K562 (cell line): ENCODE data around the gene SPECC1L. TPM values are rescaled to one million over a fixed set of nuclear protein-coding genes. Genes with fewer than 3 reads are reported as not detected.

ENCODE experiments used
- ATAC-seq: fragments of 200-7000 bp; cut with Tn5 transposase; 3 replicates; pipeline ENCODE4 v1.9.1; 2020; ENCODE audit warnings: moderate library complexity
- BruUV-seq: library from RNA; stranded (reverse); fragments of 400-500 nt; replicated peaks from 2 replicates; lab custom pipeline; 2021; lab: Mats Ljungman, UMichigan
- CTCF ChIA-PET: fragments of 300-600 bp; formaldehyde crosslinking; extraction: SDS; loops from one replicate; lab custom pipeline; 2021; ENCODE audit warnings: low intra/inter-chr PET ratio; lab: Yijun Ruan, JAX
- POLR2A ChIA-PET: fragments of 300-600, 350-650 bp; sonication (Branson Sonifier 250); formaldehyde crosslinking; extraction: SDS; loops from one replicate; lab custom pipeline; 2021; ENCODE audit warnings: antibody characterized with exemption, inconsistent platforms; lab: Yijun Ruan, JAX
- DNase-seq, 4 experiments: peaks; one replicate each; pipeline versions ENCODE4 v3.0.0 to v3.0.0-alpha.2; 2011 to 2018; ENCODE audit warnings: low spot score in 3 of 4, mixed read lengths in 3 of 4; ENCODE audit errors: extremely low read depth in 1 of 4
- FAIRE-seq: peaks from 2 replicates; lab custom pipeline; 2011; peaks lifted over from hg19 to GRCh38; lab: Jason Lieb, UNC
- H2AFZ ChIP-seq: 2 replicates; pipeline ENCODE4 v1.6.0; 2011; ENCODE audit warnings: low read depth, low read length, control low read depth, inconsistent platforms
- H3K27ac ChIP-seq: fragments of 200-600 bp; 3 replicates; pipeline ENCODE4 v1.8.0; 2011; ENCODE audit warnings: low read depth, mild to moderate bottlenecking, control low read depth, inconsistent platforms, low read length, moderate library complexity, mixed read lengths; ENCODE audit errors: extremely low read depth
- H3K27me3 ChIP-seq, 2 experiments: fragments of 300-600 bp in 1 of 2; 2 replicates in 1 of 2; 3 replicates in 1 of 2; pipeline versions ENCODE4 v1.6.0 to v1.8.0; 2011; ENCODE audit warnings: inconsistent platforms in 2 of 2, low read length in 2 of 2, mild to moderate bottlenecking in 1 of 2, mixed read lengths in 1 of 2, moderate library complexity in 1 of 2; ENCODE audit not compliant: control insufficient read depth in 2 of 2, insufficient read depth in 2 of 2
- H3K36me3 ChIP-seq: fragments of 300-600 bp; 3 replicates; pipeline ENCODE4 v1.8.0; 2011; ENCODE audit warnings: mild to moderate bottlenecking, low read length, inconsistent platforms; ENCODE audit not compliant: control insufficient read depth, insufficient read depth
- H3K4me1 ChIP-seq, 2 experiments: fragments of 200-600 bp in 1 of 2; replicated peaks in 1 of 2; 2 replicates in 1 of 2; 3 replicates in 1 of 2; pipeline versions ENCODE4 v1.5.1 to v1.8.0; 2011; ENCODE audit warnings: inconsistent platforms in 2 of 2, low read length in 2 of 2, mild to moderate bottlenecking in 1 of 2, mixed read lengths in 1 of 2, moderate library complexity in 1 of 2; ENCODE audit not compliant: control insufficient read depth in 2 of 2, insufficient read depth in 2 of 2
- H3K4me2 ChIP-seq: 2 replicates; pipeline ENCODE4 v1.6.1; 2011; ENCODE audit warnings: low read length, control low read depth, inconsistent platforms, mixed read lengths; ENCODE audit not compliant: insufficient read depth
- H3K4me3 ChIP-seq: fragments of 200-600 bp; sonication (generic), shearing (Covaris generic); 2 replicates; pipeline ENCODE4 v1.5.1; 2016; ENCODE audit warnings: control low read depth, inconsistent platforms
- H3K79me2 ChIP-seq: fragments of 200-600 bp; 3 replicates; pipeline ENCODE4 v1.8.0; 2011; ENCODE audit warnings: low read length, inconsistent platforms; ENCODE audit not compliant: control insufficient read depth, insufficient read depth
- H3K9ac ChIP-seq, 2 experiments: 2 replicates each; pipeline versions ENCODE4 v1.6.0 to v1.6.1; 2011; ENCODE audit warnings: low read depth in 2 of 2, low read length in 2 of 2, control low read depth in 1 of 2, inconsistent platforms in 1 of 2, mild to moderate bottlenecking in 1 of 2, mixed read lengths in 1 of 2; ENCODE audit not compliant: insufficient read depth in 1 of 2
- H3K9me1 ChIP-seq: one replicate; pipeline ENCODE4 v1.6.0; 2011; ENCODE audit warnings: inconsistent platforms, mild to moderate bottlenecking, low read length, moderate library complexity; ENCODE audit not compliant: control insufficient read depth, insufficient read depth
- H3K9me3 ChIP-seq: replicated peaks from 2 replicates; pipeline ENCODE4 v1.5.1; 2011; ENCODE audit warnings: low read depth, low read length, inconsistent platforms; ENCODE audit not compliant: control insufficient read depth, insufficient read depth
- H4K20me1 ChIP-seq: replicated peaks from 2 replicates; pipeline ENCODE4 v1.6.1; 2011; ENCODE audit warnings: low read length, inconsistent platforms, mixed read lengths; ENCODE audit not compliant: control insufficient read depth, insufficient read depth
- ARHGAP35 ChIP-seq: fragments of 450-650 bp; IDR thresholded peaks from 2 replicates; pipeline ENCODE4 v1.6.1; 2018; ENCODE audit not compliant: partially characterized antibody
- ZBTB40 ChIP-seq, 2 experiments: fragments of 450-650 bp in 1 of 2; sonication (generic) in 1 of 2; formaldehyde crosslinking in 1 of 2; IDR thresholded peaks; 2 replicates each; pipeline versions ENCODE4 v1.7.1 to v1.9.0; 2016 to 2022; ENCODE audit warnings: inconsistent platforms in 1 of 2, mild to moderate bottlenecking in 1 of 2, missing genetic modification reagents in 1 of 2
- ZSCAN29 ChIP-seq: fragments of 450-650 bp; IDR thresholded peaks from 2 replicates; pipeline ENCODE4 v1.6.1; 2017
- WGBS: fragments of 100-300 bp; shearing (Covaris generic); methylation state at CpG from one replicate; pipeline ENCODE4 v1.1.6; 2016; ENCODE audit warnings: low coverage, mixed read lengths; ENCODE audit not compliant: insufficient coverage; ENCODE audit errors: missing lambda C conversion rate; 5-methylcytosine and 5-hydroxymethylcytosine counted together
- in situ Hi-C: fragments of 300-500 bp; cut with MboI; formaldehyde crosslinking; loops from 4 replicates; pipeline ENCODE4 v1.15.0; 2018; ENCODE audit warnings: inconsistent platforms, mixed read lengths
- intact Hi-C: fragments of 100-400 bp; cut with micrococcal nuclease; formaldehyde crosslinking; loops from 2 replicates; pipeline ENCODE4 v1.14.2; 2022
- polyA plus RNA-seq, 8 experiments: library from polyadenylated mRNA; depleted of rRNA in 4 of 8; stranded (reverse) in 5 of 8; unstranded in 3 of 8; fragments of >200 nt; fragmentation: Nextera tagmentation in 2 of 8; fragmentation: Illumina TruSeq in 1 of 8; extraction: Ambion mirVana in 2 of 8; extraction: Trizol in 1 of 8; gene quantifications; 2 replicates each; pipeline versions ENCODE4 v1.2.1 to v1.2.3, GENCODE V29; 2011 to 2014; ENCODE audit warnings: inconsistent platforms in 1 of 8, missing spikeins in 1 of 8
- total RNA-seq, 7 experiments: library from RNA; depleted of rRNA in 6 of 7; stranded (reverse); fragments of >200 nt in 6 of 7; fragmentation: Illumina TruSeq in 2 of 7; extraction: Trizol in 2 of 7; gene quantifications; 2 replicates each; pipeline versions ENCODE4 v1.2.1 to v1.2.3, GENCODE V29; 2011 to 2021; ENCODE audit warnings: low replicate concordance in 1 of 7

Gene SPECC1L
- total and polyA plus RNA-seq, 9 of the 15 experiments (the other 6 are each of a cell fraction or from before 2014, with no cell fraction given), result 1.4 to 27.9 (median 14.5) TPM

- in situ Hi-C loops, result no loop called here
- WGBS, result 32% methylated on average over 7 of the region's 32 CpGs
- Histone ChIP-seq H3K9me1 (no peaks in the 10 kb centered on the region), H3K9me3 (no peaks in the 10 kb centered on the region), H3K4me1 (peaks cover 0 to 40% of the 10 kb centered on the region in 2 experiments; a peak in 2 of 5 replicates), H3K4me3 (no peak overlapping the region), H3K9ac (no peak overlapping the region)
- ATAC-seq, result no peak
- intact Hi-C loops, result loop anchor here (5.0 kb wide), 2 partner anchors 62 to 77 kb away; no protein-coding TSS in a partner anchor
- no peak for TF ChIP-seq ARHGAP35
- TF ChIP-seq, all 486 proteins: peak for 0
- FAIRE-seq (no peak), DNase-seq (no peak)
- Histone ChIP-seq H2AFZ (no peak overlapping the region), H3K4me2 (no peak overlapping the region), H3K36me3 (no peaks in the 10 kb centered on the region), H4K20me1 (peaks cover 14% of the 10 kb centered on the region), H3K79me2 (no peaks in the 10 kb centered on the region), H3K27ac (no peak overlapping the region), H3K27me3 (peaks cover 2 to 32% of the 10 kb centered on the region in 2 experiments; a peak in 4 of 5 replicates)
- ChIA-PET CTCF (interaction anchor here (2.0 kb wide), 1 partner anchor 100 kb away, joined by 6 read pairs; no protein-coding TSS in a partner anchor), POLR2A (interaction anchor here (1.1 kb wide), 1 partner anchor 24 kb away, joined by 3 read pairs; no protein-coding TSS in a partner anchor)
- BruUV-seq, result no TSS peak
These were observed 154.5 kb downstream of the SPECC1L start for GRCh38 chr22:24424901-24425775.

DNA sequence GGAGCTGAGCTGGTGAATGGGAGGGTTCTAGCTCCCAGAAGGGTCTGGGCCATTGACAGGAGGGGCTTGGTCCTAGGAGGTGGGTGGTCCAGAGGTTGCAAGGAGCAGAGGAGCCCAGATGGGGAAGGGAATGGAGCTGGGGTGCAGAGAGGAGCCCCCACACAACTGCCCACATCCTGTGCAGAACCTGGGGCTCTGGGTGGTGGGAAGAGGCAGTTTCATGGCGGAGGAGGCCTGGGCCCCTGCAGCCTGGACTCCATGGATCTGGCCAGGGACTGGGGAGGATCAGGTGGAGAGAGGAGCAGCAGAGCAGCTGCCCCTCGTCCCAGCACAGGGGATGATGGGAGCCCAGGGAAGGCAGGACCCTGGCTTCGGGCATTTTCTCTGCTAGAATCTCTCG, 155.8 kb downstream of the SPECC1L start:
- H4K20me1 ChIP-seq, result peaks cover 12% of the 10 kb centered on the region
- no peak overlapping the region for H3K27ac ChIP-seq
- H3K36me3 ChIP-seq, result no peaks in the 10 kb centered on the region
- no peaks in the 10 kb centered on the region for H3K79me2 ChIP-seq
- no peak overlapping the region for H3K9ac ChIP-seq
- no peak overlapping the region for H2AFZ ChIP-seq
- H3K4me2 ChIP-seq, result no peak overlapping the region
- H3K9me3 ChIP-seq, result no peaks in the 10 kb centered on the region
- DNase-seq (no peak), ATAC-seq (no peak), FAIRE-seq (no peak)
- H3K27me3 ChIP-seq, result peaks cover 2 to 32% of the 10 kb centered on the region in 2 experiments; a peak in 4 of 5 replicates
- CTCF ChIA-PET, result no interaction called here
- H3K4me1 ChIP-seq, result peaks cover 0 to 32% of the 10 kb centered on the region in 2 experiments; a peak in 2 of 5 replicates
- 0% methylated on average over 3 of the region's 4 CpGs for WGBS
- in situ Hi-C loops (no loop called here), intact Hi-C loops (no loop called here)
- no TSS peak for BruUV-seq
- H3K9me1 ChIP-seq, result no peaks in the 10 kb centered on the region
- POLR2A ChIA-PET, result interaction anchor here (0.7 to 1.1 kb wide), 2 partner anchors 25 to 1399 kb away, joined by 3 to 4 read pairs; no protein-coding TSS in a partner anchor
- no peak overlapping the region for H3K4me3 ChIP-seq
- no peak for TF ChIP-seq ZSCAN29
- TF ChIP-seq ZBTB40 (IDR thresholded peaks at IDR 0.05), result no peak
- no peak for TF ChIP-seq ZBTB40 (CRISPR knock-in tag; IDR thresholded peaks at IDR 0.05)
